ENCODE results near the gene PTPMT1.

DNA sequence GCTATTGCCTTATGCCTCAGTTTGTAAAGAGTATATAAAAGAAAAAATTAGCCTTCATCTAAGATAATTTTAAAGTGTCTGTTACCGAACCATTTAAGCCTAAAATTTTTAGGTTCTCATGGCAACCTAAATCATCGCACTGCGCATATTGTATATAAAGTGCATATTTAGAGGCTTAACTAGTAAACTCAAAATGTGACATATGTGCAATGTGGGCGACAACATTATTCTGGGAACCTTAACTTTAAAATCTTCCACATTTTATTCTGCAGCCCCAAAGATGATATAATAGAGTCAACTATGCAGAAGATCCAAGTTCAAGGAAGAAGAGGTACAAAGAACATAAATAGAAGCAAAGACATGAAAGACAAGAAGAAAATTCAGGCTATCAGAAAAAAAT, 35.4 kb upstream of the PTPMT1 start:
- TF ChIP-seq, protein P1, sequence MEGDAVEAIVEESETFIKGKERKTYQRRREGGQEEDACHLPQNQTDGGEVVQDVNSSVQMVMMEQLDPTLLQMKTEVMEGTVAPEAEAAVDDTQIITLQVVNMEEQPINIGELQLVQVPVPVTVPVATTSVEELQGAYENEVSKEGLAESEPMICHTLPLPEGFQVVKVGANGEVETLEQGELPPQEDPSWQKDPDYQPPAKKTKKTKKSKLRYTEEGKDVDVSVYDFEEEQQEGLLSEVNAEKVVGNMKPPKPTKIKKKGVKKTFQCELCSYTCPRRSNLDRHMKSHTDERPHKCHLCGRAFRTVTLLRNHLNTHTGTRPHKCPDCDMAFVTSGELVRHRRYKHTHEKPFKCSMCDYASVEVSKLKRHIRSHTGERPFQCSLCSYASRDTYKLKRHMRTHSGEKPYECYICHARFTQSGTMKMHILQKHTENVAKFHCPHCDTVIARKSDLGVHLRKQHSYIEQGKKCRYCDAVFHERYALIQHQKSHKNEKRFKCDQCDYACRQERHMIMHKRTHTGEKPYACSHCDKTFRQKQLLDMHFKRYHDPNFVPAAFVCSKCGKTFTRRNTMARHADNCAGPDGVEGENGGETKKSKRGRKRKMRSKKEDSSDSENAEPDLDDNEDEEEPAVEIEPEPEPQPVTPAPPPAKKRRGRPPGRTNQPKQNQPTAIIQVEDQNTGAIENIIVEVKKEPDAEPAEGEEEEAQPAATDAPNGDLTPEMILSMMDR (IDR thresholded peaks at IDR 0.05; ENCODE audit: low read depth, low read length, poor library complexity, severe bottlenecking) = no peak
- no peak for TF ChIP-seq EZH2phosphoT487 (IDR thresholded peaks at IDR 0.05; ENCODE audit: borderline replicate concordance, low read length)

Data from DOHH2 (cell line).